Mononuclear cell (primary cell): Measurements from ENCODE around the gene TSEN34. TPM values are rescaled to one million over a fixed set of nuclear protein-coding genes. Genes with fewer than 3 reads are reported as not detected.
"Not testable (repeated sequence)": the region's sequence is repeated elsewhere in the genome, so short reads cannot be mapped to it uniquely, and the experiment has no call there.

Experiments used
- H3K27me3 ChIP-seq: 2 replicates; pipeline ENCODE4 v1.6.0; 2011; ENCODE audit warnings: low read length, control low read depth; ENCODE audit not compliant: insufficient read depth
- H3K4me1 ChIP-seq: 2 replicates; pipeline ENCODE4 v1.5.1; 2011; ENCODE audit warnings: mild to moderate bottlenecking, low read length, control low read depth; ENCODE audit not compliant: insufficient read depth
- H3K4me3 ChIP-seq: 2 replicates; pipeline ENCODE4 v1.5.1; 2011; ENCODE audit warnings: mild to moderate bottlenecking, low read length, moderate library complexity
- H3K9me3 ChIP-seq: 2 replicates; pipeline ENCODE4 v1.5.1; 2011; ENCODE audit warnings: low read depth, mild to moderate bottlenecking, control low read depth, low read length
- total RNA-seq: library from RNA; depleted of rRNA; stranded (reverse); fragments of >200 nt; gene quantifications from one replicate; pipeline ENCODE4 v1.2.3, GENCODE V29; 2012

The TSEN34 gene
- total RNA-seq, 1 donor: 15.5 TPM

DNA sequence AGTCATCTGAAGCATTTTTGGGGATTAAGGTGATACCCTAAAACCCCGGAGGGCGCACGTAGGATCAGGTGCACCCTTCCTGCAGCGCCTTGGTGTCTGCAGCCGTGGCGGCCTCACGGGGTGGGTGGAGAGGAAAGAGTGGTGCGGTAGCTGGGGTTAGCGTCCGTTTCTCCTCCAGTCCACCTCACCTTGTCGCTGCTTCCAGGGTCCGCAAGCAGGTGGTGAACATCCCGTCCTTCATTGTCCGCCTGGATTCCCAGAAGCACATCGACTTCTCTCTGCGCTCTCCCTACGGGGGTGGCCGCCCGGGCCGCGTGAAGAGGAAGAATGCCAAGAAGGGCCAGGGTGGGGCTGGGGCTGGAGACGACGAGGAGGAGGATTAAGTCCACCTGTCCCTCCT lies 16.1 kb downstream of the TSEN34 start:
- peaks cover 100% of the 10 kb centered on the region for H3K4me1 ChIP-seq
- not testable (repeated sequence) for H3K9me3 ChIP-seq, H3K27me3 ChIP-seq
- peak overlapping the region; percentile 13 for H3K4me3 ChIP-seq

DNA sequence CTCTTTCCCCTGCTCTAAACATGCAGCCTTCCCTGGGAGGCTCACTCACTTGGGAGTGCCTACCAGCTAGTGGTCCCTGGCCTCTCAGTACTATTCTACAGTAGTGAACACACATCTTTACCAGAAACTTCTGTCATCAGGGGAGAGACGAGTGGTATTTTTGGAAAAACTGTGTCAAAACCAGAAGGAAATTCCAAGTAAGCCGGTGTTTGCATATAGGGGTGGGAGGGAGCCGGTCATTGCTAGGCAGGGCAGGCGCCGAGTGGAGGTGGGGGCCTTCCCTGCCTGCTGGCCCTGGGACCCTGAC lies 16.5 kb downstream of the TSEN34 start:
- Histone ChIP-seq H3K4me1 (peaks cover 97% of the 10 kb centered on the region), H3K9me3 (no peaks in the 10 kb centered on the region), H3K4me3 (peak overlapping the region; percentile 13), H3K27me3 (no peaks in the 10 kb centered on the region)

DNA sequence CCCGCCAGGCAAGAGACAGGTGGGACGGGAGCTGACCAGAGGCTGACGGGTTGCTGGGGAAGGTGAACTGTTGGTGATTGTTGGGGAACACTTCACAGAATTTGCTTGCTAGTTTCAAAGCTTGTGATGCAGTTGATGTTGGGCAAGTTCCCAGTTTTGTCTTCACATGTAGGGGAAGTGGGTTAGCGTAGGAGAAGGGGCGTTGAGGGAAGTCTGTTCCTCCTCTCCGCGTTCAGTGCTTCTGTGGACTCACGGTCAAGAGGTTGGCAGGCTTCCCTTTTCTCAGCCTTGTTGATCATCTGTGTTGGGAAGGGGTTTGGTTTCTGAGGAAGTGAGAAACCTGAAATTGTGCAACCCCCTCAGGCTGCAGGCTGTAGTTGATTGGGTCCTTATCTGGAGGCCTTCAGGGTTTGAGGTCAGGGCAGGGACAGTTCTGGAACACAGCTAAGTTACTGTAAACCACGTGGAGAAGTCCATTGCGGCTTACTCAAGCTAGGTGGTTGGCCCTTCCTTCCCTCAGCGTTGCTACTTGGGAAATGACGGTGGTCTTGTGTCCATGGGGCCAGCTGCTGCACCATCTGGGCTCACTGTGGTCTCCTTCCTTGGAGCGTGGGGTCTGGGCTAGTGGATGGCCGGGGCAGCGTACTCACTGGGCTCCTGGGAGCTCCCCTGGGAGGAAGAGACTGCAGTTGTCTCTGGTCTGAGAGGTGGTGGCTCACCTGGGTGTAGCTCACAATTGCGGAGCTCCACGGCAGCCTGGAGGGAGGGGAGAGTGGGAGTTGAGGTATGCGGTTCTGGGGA lies 17.1 kb downstream of the TSEN34 start:
- Histone ChIP-seq H3K4me3 (peak overlapping the region; percentile 13), H3K27me3 (no peaks in the 10 kb centered on the region), H3K4me1 (peaks cover 92% of the 10 kb centered on the region), H3K9me3 (no peaks in the 10 kb centered on the region)

GRCh38 chr19:54208784-54209057 lies 17.6 kb downstream of the TSEN34 start:
- H3K9me3 ChIP-seq: no peaks in the 10 kb centered on the region
- no peaks in the 10 kb centered on the region for H3K27me3 ChIP-seq
- H3K4me1 ChIP-seq: peaks cover 87% of the 10 kb centered on the region
- H3K4me3 ChIP-seq: no peak overlapping the region

DNA sequence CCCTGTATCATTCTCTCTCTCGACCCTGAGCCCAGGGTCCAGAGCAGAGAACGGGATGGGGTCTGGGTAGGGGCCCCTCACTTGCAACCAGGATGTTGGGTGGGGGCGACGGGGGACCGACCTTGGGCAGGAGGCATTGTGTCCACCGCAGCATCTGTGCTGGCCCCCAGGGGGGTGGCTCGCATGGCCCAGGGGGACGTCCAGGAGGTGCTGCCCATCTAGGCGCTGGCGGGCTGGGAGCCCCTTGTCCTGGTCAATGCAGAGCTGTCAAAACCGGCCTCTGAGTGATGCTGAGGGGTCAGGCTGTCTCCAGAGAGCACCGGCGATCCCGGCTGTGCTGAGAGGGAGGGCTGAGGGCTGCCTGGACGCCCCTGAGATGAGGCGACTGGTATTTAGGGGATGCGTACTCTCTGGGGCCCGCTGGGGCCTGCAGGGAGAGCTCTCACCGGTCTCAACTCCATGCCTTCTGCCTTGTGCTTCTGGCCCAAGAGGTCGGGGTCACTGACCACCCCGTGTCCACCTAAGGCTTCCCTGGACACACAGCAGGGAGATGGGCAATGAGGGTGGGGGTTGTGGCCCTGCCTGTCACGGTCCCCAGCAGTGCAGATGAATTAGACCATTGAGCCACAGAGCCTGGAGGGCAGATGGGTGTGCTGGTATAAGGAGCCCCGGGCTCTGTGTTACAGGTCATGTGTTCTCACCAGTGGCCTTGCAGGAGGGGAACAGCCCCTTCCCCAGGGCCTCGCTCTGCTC lies 18.1 kb downstream of the TSEN34 start:
- Histone ChIP-seq H3K27me3 (no peaks in the 10 kb centered on the region), H3K4me3 (no peak overlapping the region), H3K9me3 (no peaks in the 10 kb centered on the region), H3K4me1 (peaks cover 81% of the 10 kb centered on the region)

GRCh38 chr19:54209811-54210494 lies 18.8 kb downstream of the TSEN34 start:
- H3K9me3 ChIP-seq: no peaks in the 10 kb centered on the region
- H3K4me1 ChIP-seq: peaks cover 74% of the 10 kb centered on the region
- peak overlapping the region; percentile 7 for H3K4me3 ChIP-seq

GRCh38 chr19:54211235-54211634 lies 20.1 kb downstream of the TSEN34 start:
- Histone ChIP-seq H3K4me3 (no peak overlapping the region), H3K4me1 (peaks cover 61% of the 10 kb centered on the region)

More at GRCh38 chr19:54209811-54210494, 18.8 kb downstream of the TSEN34 start:
- no peaks in the 10 kb centered on the region for H3K27me3 ChIP-seq

GRCh38 chr19:54214217-54214616 lies 23.1 kb downstream of the TSEN34 start:
- peaks cover 32% of the 10 kb centered on the region for H3K4me1 ChIP-seq
- H3K9me3 ChIP-seq, H3K4me3 ChIP-seq, H3K27me3 ChIP-seq: not testable (repeated sequence)

More at GRCh38 chr19:54211235-54211634, 20.1 kb downstream of the TSEN34 start:
- no peaks in the 10 kb centered on the region for H3K9me3 ChIP-seq
- no peaks in the 10 kb centered on the region for H3K27me3 ChIP-seq

DNA sequence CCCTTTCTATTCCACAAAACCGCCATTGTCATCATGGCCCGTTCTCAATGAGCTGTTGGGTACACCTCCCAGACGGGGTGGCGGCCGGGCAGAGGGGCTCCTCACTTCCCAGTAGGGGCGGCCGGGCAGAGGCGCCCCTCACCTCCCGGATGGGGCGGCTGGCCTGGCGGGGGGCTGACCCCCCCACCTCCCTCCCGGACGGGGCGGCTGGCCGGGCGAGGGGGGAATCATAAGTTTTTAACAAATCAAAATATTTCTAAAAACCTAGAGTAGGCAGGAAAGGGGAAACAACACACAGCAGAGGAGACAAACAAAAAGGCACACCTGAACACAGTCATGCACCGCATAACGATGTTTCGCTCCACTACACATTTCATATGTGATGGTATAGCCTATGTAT lies 23.6 kb downstream of the TSEN34 start:
- H3K4me1 ChIP-seq: peaks cover 26% of the 10 kb centered on the region
- not testable (repeated sequence) for H3K9me3 ChIP-seq, H3K4me3 ChIP-seq, H3K27me3 ChIP-seq

DNA sequence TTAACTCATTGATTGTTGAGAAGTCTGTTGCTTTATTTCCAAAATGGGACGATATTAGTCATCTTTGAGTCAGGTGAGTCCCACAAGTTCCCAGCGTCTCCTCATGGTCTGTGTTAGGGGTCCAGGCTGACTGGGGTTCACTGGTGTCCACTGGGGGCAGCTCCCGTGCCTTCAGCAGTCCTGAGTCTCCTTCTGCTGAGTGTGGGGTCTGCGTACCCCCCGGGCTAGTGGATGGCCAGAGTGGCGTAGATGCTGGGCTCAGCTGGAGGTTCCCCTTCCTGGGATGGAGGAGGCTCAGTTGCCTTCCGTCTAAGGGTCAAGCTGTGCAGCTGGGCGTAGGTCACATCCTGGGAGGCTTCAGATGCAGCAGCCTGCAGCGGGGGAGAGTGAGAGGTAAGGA lies 25.8 kb downstream of the TSEN34 start:
- Histone ChIP-seq H3K4me3 (no peak overlapping the region), H3K4me1 (peaks cover 6% of the 10 kb centered on the region), H3K27me3 (no peaks in the 10 kb centered on the region), H3K9me3 (no peaks in the 10 kb centered on the region)

- not testable (repeated sequence) for H3K4me1 ChIP-seq, H3K9me3 ChIP-seq, H3K4me3 ChIP-seq, H3K27me3 ChIP-seq
Observed at GRCh38 chr19:54217517-54218247, 26.6 kb downstream of the TSEN34 start.

DNA sequence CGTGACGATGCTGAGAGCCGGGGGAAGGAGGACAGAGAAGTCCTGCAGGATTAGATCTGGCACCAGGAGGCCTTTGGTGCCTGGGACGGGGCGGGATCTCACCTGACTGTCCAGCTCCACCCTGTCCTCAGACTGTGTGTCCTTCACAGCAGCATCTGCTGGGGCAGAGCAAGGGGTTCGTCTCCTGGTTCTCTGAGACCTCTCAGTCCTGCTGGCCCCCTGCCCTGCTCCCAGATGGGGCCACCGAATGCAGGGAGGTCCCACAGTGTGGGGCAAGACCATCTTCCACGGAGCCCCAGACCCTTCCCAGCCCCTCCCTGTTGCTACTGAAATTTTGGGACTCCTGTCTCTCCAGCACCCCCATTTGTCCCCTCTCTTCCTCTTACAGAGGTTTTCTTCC lies 27.2 kb downstream of the TSEN34 start:
- no peaks in the 10 kb centered on the region for H3K27me3 ChIP-seq
- H3K9me3 ChIP-seq: no peaks in the 10 kb centered on the region
- peaks cover 14% of the 10 kb centered on the region for H3K4me1 ChIP-seq
- H3K4me3 ChIP-seq: no peak overlapping the region

GRCh38 chr19:54218960-54219661 lies 28.0 kb downstream of the TSEN34 start:
- no peaks in the 10 kb centered on the region for H3K9me3 ChIP-seq
- peaks cover 22% of the 10 kb centered on the region for H3K4me1 ChIP-seq
- H3K4me3 ChIP-seq: no peak overlapping the region

DNA sequence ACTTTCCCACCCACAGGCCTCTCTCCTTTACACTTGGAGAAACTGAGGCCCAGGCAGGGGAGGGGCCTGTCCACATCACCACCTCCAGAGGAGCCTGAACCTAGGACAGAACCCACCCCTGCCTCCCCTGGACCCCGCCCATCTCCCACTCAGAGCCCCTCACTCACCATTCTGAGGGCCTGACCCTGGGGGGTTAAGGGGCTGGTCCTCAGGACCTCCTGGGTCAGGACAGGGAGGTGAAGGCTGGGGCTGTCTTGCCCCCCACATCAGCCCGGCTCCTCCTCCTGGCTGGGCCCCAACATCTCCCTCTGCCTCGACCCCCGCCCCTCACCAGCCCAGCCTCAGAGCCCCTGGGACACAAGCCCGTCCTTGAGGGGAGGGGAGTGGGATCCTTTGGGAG lies 28.6 kb downstream of the TSEN34 start:
- H3K27me3 ChIP-seq, H3K9me3 ChIP-seq, H3K4me3 ChIP-seq: not testable (repeated sequence)
- peaks cover 22% of the 10 kb centered on the region for H3K4me1 ChIP-seq

More at GRCh38 chr19:54218960-54219661, 28.0 kb downstream of the TSEN34 start:
- no peaks in the 10 kb centered on the region for H3K27me3 ChIP-seq
